Measurements from ENCODE around the gene DDX39A. TPM values are rescaled to one million over a fixed set of nuclear protein-coding genes. Genes with fewer than 3 reads are reported as not detected.
A peak's percentile ranks its signal among the peaks of the same experiment; 100 is the strongest.

Gene DDX39A
- polyA plus RNA-seq, 1 of the 3 experiments (the other 2 are of a cell fraction): 88.8 TPM

DNA sequence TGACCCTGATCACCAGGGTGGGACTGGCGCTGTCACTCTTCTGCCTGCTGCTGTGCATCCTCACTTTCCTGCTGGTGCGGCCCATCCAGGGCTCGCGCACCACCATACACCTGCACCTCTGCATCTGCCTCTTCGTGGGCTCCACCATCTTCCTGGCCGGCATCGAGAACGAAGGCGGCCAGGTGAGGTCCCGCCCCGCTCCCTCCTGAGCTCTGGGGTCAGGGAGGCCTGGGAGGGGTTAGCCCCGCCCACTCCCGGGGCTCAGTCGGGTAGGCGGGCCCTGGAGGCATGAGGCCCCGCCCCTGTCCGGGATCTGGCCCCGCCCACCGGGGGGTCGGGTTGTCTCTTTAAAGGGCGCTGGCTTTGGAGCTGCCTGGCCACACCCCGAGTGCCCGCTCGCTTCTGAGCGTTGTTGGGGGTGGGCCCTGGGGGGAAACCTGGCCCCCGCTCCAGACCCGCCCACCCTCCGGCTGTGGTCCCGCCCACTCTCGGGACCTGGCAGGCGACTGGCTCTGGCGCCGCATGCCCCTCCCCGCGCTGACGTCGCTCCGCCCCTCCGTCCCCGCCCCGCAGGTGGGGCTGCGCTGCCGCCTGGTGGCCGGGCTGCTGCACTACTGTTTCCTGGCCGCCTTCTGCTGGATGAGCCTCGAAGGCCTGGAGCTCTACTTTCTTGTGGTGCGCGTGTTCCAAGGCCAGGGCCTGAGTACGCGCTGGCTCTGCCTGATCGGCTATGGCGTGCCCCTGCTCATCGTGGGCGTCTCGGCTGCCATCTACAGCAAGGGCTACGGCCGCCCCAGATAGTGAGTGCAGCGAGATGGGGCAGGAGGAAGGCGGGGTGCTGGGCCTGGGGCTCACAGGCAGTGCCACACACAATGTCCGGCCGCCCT lies 13.1 kb downstream of the DDX39A start:
- H3K27me3 ChIP-seq (ENCODE audit: insufficient read depth): no peaks in the 10 kb centered on the region
- ChIA-PET POLR2A (interaction anchor here (0.6 to 1.6 kb wide), 4 partner anchors 9 to 270 kb away, joined by 3 to 5 read pairs (median 4); partner anchors contain the start of gene ASF1B), CTCF (interaction anchor here (0.6 to 3.5 kb wide), 43 partner anchors 9 to 1350 kb away, joined by 3 to 31 read pairs (median 4); partner anchors contain the start of genes ADGRE5, ASF1B, DDX39A and MISP3)
- peaks cover 16% of the 10 kb centered on the region for H3F3A ChIP-seq (replicated peaks; ENCODE audit: insufficient read depth)
- peaks cover 2% of the 10 kb centered on the region; the same call in 1 of the 2 replicates for H3K79me2 ChIP-seq (ENCODE audit: insufficient read depth)
- H3K4me1 ChIP-seq (ENCODE audit: control insufficient read depth in 1 of 2, insufficient read depth in 2 of 2, low read depth in 1 of 2, low read length in 1 of 2): peaks cover 0 to 7% of the 10 kb centered on the region in 2 experiments; a peak in 1 of 4 replicates
- H3K27ac ChIP-seq (ENCODE audit: low read depth in 2 of 2, low read length in 1 of 2): peak overlapping the region; percentile 24 to 66; a peak in 3 of 4 replicates
- peaks cover 6% of the 10 kb centered on the region; the same call in 1 of the 2 replicates for H4K20me1 ChIP-seq (ENCODE audit: insufficient read depth)
- WGBS (ENCODE audit: low lambda C conversion rate): 44% methylated on average over 17 of the region's 61 CpGs
- peak; percentile 100 for DNase-seq
- no peaks in the 10 kb centered on the region for H3K9me3 ChIP-seq
- no peaks in the 10 kb centered on the region for H3K9me2 ChIP-seq
- H3K9ac ChIP-seq: no peak overlapping the region
- H3K4me3 ChIP-seq (ENCODE audit: low read depth in 2 of 2, low read length in 1 of 2): peak overlapping the region in 1 of 2 experiments; percentile 14; a peak in 2 of 4 replicates
- no peak overlapping the region for H3K4me2 ChIP-seq
- H3K36me3 ChIP-seq (replicated peaks in 1 of 2; ENCODE audit: control insufficient read depth in 1 of 2, insufficient read depth in 2 of 2, low read length in 1 of 2): peaks cover 8 to 33% of the 10 kb centered on the region in 2 experiments
- no peak overlapping the region for H2AFZ ChIP-seq (ENCODE audit: low read depth)
- TF ChIP-seq POLR2AphosphoS5 (IDR thresholded peaks at IDR 0.05; ENCODE audit: low read depth, low read length): peak; percentile 11; the same call in 1 of the 2 replicates
- no peak for TF ChIP-seq RCOR1 (IDR thresholded peaks at IDR 0.05; ENCODE audit: low read length)
- TF ChIP-seq, protein P1, sequence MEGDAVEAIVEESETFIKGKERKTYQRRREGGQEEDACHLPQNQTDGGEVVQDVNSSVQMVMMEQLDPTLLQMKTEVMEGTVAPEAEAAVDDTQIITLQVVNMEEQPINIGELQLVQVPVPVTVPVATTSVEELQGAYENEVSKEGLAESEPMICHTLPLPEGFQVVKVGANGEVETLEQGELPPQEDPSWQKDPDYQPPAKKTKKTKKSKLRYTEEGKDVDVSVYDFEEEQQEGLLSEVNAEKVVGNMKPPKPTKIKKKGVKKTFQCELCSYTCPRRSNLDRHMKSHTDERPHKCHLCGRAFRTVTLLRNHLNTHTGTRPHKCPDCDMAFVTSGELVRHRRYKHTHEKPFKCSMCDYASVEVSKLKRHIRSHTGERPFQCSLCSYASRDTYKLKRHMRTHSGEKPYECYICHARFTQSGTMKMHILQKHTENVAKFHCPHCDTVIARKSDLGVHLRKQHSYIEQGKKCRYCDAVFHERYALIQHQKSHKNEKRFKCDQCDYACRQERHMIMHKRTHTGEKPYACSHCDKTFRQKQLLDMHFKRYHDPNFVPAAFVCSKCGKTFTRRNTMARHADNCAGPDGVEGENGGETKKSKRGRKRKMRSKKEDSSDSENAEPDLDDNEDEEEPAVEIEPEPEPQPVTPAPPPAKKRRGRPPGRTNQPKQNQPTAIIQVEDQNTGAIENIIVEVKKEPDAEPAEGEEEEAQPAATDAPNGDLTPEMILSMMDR (IDR thresholded peaks at IDR 0.05): peak; percentile 66
- TF ChIP-seq, protein P2, sequence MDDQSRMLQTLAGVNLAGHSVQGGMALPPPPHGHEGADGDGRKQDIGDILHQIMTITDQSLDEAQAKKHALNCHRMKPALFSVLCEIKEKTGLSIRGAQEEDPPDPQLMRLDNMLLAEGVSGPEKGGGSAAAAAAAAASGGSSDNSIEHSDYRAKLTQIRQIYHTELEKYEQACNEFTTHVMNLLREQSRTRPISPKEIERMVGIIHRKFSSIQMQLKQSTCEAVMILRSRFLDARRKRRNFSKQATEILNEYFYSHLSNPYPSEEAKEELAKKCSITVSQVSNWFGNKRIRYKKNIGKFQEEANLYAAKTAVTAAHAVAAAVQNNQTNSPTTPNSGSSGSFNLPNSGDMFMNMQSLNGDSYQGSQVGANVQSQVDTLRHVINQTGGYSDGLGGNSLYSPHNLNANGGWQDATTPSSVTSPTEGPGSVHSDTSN (IDR thresholded peaks at IDR 0.05): peak; percentile 10; the same call in 1 of the 2 replicates
- TF ChIP-seq CHD2 (IDR thresholded peaks at IDR 0.05; ENCODE audit: low read length, partially characterized antibody): no peak
- TF ChIP-seq, protein P3, sequence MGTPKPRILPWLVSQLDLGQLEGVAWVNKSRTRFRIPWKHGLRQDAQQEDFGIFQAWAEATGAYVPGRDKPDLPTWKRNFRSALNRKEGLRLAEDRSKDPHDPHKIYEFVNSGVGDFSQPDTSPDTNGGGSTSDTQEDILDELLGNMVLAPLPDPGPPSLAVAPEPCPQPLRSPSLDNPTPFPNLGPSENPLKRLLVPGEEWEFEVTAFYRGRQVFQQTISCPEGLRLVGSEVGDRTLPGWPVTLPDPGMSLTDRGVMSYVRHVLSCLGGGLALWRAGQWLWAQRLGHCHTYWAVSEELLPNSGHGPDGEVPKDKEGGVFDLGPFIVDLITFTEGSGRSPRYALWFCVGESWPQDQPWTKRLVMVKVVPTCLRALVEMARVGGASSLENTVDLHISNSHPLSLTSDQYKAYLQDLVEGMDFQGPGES (IDR thresholded peaks at IDR 0.05; ENCODE audit: low read depth, low read length): no peak
- peak; percentile 80 for TF ChIP-seq SMC3 (IDR thresholded peaks at IDR 0.05; ENCODE audit: low read depth, low read length)
- TF ChIP-seq MXI1 (IDR thresholded peaks at IDR 0.05; ENCODE audit: low read depth, low read length): no peak
- TF ChIP-seq EZH2phosphoT487 (IDR thresholded peaks at IDR 0.05; ENCODE audit: borderline replicate concordance, low read depth): no peak
- peak; percentile 82 for TF ChIP-seq RAD21 (IDR thresholded peaks at IDR 0.05; ENCODE audit: low read length)
- no peak for TF ChIP-seq MEF2A (IDR thresholded peaks at IDR 0.05; ENCODE audit: borderline replicate concordance, low read depth)
- TF ChIP-seq GATA2 (CRISPR knock-in tag; IDR thresholded peaks at IDR 0.05): no peak
- TF ChIP-seq, protein P4, sequence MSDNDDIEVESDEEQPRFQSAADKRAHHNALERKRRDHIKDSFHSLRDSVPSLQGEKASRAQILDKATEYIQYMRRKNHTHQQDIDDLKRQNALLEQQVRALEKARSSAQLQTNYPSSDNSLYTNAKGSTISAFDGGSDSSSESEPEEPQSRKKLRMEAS (IDR thresholded peaks at IDR 0.05; ENCODE audit: low read depth): peak; percentile 64
- TF ChIP-seq, protein P5, sequence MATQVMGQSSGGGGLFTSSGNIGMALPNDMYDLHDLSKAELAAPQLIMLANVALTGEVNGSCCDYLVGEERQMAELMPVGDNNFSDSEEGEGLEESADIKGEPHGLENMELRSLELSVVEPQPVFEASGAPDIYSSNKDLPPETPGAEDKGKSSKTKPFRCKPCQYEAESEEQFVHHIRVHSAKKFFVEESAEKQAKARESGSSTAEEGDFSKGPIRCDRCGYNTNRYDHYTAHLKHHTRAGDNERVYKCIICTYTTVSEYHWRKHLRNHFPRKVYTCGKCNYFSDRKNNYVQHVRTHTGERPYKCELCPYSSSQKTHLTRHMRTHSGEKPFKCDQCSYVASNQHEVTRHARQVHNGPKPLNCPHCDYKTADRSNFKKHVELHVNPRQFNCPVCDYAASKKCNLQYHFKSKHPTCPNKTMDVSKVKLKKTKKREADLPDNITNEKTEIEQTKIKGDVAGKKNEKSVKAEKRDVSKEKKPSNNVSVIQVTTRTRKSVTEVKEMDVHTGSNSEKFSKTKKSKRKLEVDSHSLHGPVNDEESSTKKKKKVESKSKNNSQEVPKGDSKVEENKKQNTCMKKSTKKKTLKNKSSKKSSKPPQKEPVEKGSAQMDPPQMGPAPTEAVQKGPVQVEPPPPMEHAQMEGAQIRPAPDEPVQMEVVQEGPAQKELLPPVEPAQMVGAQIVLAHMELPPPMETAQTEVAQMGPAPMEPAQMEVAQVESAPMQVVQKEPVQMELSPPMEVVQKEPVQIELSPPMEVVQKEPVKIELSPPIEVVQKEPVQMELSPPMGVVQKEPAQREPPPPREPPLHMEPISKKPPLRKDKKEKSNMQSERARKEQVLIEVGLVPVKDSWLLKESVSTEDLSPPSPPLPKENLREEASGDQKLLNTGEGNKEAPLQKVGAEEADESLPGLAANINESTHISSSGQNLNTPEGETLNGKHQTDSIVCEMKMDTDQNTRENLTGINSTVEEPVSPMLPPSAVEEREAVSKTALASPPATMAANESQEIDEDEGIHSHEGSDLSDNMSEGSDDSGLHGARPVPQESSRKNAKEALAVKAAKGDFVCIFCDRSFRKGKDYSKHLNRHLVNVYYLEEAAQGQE (IDR thresholded peaks at IDR 0.05; ENCODE audit: low read depth, low read length): no peak
- peak; percentile 44; the same call in 1 of the 2 replicates for TF ChIP-seq NRF1 (IDR thresholded peaks at IDR 0.05; ENCODE audit: low read depth, low read length)
- no peak for TF ChIP-seq FOSL2 (IDR thresholded peaks at IDR 0.05; ENCODE audit: borderline replicate concordance, low read depth)
- no peak for TF ChIP-seq EP300 (IDR thresholded peaks at IDR 0.05; ENCODE audit: borderline replicate concordance in 1 of 2, low read depth in 1 of 2, low read length in 1 of 2)
- peak; percentile 50; the same call in 1 of the 2 replicates for TF ChIP-seq SIN3A (IDR thresholded peaks at IDR 0.05; ENCODE audit: borderline replicate concordance, low read depth, low read length)
- TF ChIP-seq GABPA (IDR thresholded peaks at IDR 0.05; ENCODE audit: low read depth): no peak
- TF ChIP-seq, protein P6, sequence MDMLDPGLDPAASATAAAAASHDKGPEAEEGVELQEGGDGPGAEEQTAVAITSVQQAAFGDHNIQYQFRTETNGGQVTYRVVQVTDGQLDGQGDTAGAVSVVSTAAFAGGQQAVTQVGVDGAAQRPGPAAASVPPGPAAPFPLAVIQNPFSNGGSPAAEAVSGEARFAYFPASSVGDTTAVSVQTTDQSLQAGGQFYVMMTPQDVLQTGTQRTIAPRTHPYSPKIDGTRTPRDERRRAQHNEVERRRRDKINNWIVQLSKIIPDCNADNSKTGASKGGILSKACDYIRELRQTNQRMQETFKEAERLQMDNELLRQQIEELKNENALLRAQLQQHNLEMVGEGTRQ (IDR thresholded peaks at IDR 0.05; ENCODE audit: borderline replicate concordance, low read depth, low read length): no peak
- TF ChIP-seq RXRA (IDR thresholded peaks at IDR 0.05; ENCODE audit: borderline replicate concordance, low read depth): no peak
- no peak for TF ChIP-seq TEAD4 (IDR thresholded peaks at IDR 0.05; ENCODE audit: borderline replicate concordance, insufficient read depth)
